OCI-LY7 (cell line): ENCODE measurements around the gene TMEM190.

Source experiments
- EZH2phosphoT487 ChIP-seq: fragments of 200-600 bp; sonication (generic); IDR thresholded peaks from 2 replicates; pipeline ENCODE4 v1.6.1; 2018; ENCODE audit warnings: low read depth, borderline replicate concordance, mild to moderate bottlenecking, mixed run types, antibody characterized with exemption, low read length, moderate library complexity, mixed read lengths
- TF ChIP-seq, protein P1 (sequence below): fragments of 200-600 bp; sonication (generic); conservative IDR thresholded peaks from 2 replicates; pipeline ENCODE4 v1.5.1; 2014; ENCODE audit warnings: mild to moderate bottlenecking, antibody characterized with exemption, low read length, moderate library complexity, mixed read lengths

GRCh38 chr19:55352549-55353145 is 24.0 kb upstream of the TMEM190 start:
- TF ChIP-seq EZH2phosphoT487 = no peak
- TF ChIP-seq, protein P1, sequence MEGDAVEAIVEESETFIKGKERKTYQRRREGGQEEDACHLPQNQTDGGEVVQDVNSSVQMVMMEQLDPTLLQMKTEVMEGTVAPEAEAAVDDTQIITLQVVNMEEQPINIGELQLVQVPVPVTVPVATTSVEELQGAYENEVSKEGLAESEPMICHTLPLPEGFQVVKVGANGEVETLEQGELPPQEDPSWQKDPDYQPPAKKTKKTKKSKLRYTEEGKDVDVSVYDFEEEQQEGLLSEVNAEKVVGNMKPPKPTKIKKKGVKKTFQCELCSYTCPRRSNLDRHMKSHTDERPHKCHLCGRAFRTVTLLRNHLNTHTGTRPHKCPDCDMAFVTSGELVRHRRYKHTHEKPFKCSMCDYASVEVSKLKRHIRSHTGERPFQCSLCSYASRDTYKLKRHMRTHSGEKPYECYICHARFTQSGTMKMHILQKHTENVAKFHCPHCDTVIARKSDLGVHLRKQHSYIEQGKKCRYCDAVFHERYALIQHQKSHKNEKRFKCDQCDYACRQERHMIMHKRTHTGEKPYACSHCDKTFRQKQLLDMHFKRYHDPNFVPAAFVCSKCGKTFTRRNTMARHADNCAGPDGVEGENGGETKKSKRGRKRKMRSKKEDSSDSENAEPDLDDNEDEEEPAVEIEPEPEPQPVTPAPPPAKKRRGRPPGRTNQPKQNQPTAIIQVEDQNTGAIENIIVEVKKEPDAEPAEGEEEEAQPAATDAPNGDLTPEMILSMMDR = no peak
